HepG2 (cell line): Measurements from ENCODE around the gene DCAF15. TPM values are rescaled to one million over a fixed set of nuclear protein-coding genes. Genes with fewer than 3 reads are reported as not detected.

ENCODE experiments used
- HNRNPK ChIP-seq: fragments of 200-400 bp; formaldehyde crosslinking; IDR thresholded peaks from 2 replicates; pipeline ENCODE4 v1.6.1; 2018; ENCODE audit warnings: low read length, low read depth, moderate library complexity, mild to moderate bottlenecking; ENCODE audit not compliant: poor library complexity, severe bottlenecking
- POLR2A ChIP-seq, 2 experiments: IDR thresholded peaks; 2 replicates each; pipeline ENCODE4 v1.6.1; 2011; ENCODE audit warnings: low read depth in 2 of 2, low read length in 2 of 2, mild to moderate bottlenecking in 1 of 2, moderate library complexity in 1 of 2; ENCODE audit not compliant: insufficient read depth in 1 of 2
- polyA plus RNA-seq, 8 experiments: library from polyadenylated mRNA; depleted of rRNA in 3 of 8; stranded (reverse) in 7 of 8; unstranded in 1 of 8; fragments of >200 nt; fragmentation: Illumina TruSeq in 4 of 8; extraction: Trizol in 4 of 8; gene quantifications; 2 replicates each; pipeline versions ENCODE4 v1.2.1 to v1.2.3, GENCODE V29; 2011 to 2016; ENCODE audit warnings: low read depth in 4 of 8, missing spikeins in 1 of 8, mixed read lengths in 1 of 8; ENCODE audit not compliant: insufficient read depth in 1 of 8
- total RNA-seq, 5 experiments: library from RNA; depleted of rRNA; stranded (reverse); fragments of >200 nt; fragmentation: Illumina TruSeq; extraction: Trizol; gene quantifications; 2 replicates each; pipeline ENCODE4 v1.2.3, GENCODE V29; 2016; ENCODE audit warnings: low read depth in 1 of 5
- TF ChIP-seq, protein P1 (sequence below): sonication (generic); formaldehyde crosslinking; IDR thresholded peaks from 2 replicates; pipeline ENCODE4 v1.4.0; 2020; ENCODE audit warnings: mild to moderate bottlenecking, missing genetic modification reagents

The DCAF15 gene
- total and polyA plus RNA-seq, 2 of the 13 experiments (the other 11 are each of a cell fraction or from before 2014, with no cell fraction given): 13.6 to 14.0 TPM

DNA sequence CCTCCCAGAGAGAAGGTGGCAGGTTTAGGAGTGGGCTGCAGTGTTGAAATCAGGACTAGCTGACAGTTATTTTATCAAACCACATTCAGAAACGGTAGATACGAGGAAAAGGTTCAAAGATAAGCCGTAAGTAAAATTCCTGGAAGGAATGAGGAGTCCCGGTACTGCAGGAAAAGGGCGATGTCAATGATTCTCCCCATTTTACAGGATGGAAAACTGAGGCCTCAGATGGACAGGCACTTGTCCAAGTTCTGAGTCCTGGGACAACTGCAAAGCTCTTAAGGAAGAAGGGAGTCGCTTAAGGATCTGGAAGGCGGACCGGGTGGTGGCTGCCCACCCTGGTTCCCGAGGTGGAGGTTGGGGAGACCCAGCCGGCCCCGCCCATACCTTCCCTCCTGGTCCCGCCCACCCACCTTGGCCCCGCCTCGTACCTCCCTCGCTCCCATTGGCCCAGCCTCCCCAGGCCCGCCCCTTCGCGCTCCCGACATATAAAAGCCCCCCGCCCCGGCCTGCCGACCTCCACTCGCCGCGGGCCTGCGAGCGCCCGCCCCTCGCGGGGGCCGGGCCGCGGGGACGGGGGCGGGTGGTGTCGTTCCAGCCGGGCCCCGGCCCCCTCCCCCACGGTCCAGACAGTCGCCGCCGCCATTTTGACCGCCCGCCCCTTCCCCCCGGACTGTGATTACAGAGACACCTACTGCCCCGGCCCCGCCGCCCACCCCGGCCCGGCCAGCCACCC is 53.2 kb downstream of the DCAF15 start (continued):
- TF ChIP-seq, protein P1, sequence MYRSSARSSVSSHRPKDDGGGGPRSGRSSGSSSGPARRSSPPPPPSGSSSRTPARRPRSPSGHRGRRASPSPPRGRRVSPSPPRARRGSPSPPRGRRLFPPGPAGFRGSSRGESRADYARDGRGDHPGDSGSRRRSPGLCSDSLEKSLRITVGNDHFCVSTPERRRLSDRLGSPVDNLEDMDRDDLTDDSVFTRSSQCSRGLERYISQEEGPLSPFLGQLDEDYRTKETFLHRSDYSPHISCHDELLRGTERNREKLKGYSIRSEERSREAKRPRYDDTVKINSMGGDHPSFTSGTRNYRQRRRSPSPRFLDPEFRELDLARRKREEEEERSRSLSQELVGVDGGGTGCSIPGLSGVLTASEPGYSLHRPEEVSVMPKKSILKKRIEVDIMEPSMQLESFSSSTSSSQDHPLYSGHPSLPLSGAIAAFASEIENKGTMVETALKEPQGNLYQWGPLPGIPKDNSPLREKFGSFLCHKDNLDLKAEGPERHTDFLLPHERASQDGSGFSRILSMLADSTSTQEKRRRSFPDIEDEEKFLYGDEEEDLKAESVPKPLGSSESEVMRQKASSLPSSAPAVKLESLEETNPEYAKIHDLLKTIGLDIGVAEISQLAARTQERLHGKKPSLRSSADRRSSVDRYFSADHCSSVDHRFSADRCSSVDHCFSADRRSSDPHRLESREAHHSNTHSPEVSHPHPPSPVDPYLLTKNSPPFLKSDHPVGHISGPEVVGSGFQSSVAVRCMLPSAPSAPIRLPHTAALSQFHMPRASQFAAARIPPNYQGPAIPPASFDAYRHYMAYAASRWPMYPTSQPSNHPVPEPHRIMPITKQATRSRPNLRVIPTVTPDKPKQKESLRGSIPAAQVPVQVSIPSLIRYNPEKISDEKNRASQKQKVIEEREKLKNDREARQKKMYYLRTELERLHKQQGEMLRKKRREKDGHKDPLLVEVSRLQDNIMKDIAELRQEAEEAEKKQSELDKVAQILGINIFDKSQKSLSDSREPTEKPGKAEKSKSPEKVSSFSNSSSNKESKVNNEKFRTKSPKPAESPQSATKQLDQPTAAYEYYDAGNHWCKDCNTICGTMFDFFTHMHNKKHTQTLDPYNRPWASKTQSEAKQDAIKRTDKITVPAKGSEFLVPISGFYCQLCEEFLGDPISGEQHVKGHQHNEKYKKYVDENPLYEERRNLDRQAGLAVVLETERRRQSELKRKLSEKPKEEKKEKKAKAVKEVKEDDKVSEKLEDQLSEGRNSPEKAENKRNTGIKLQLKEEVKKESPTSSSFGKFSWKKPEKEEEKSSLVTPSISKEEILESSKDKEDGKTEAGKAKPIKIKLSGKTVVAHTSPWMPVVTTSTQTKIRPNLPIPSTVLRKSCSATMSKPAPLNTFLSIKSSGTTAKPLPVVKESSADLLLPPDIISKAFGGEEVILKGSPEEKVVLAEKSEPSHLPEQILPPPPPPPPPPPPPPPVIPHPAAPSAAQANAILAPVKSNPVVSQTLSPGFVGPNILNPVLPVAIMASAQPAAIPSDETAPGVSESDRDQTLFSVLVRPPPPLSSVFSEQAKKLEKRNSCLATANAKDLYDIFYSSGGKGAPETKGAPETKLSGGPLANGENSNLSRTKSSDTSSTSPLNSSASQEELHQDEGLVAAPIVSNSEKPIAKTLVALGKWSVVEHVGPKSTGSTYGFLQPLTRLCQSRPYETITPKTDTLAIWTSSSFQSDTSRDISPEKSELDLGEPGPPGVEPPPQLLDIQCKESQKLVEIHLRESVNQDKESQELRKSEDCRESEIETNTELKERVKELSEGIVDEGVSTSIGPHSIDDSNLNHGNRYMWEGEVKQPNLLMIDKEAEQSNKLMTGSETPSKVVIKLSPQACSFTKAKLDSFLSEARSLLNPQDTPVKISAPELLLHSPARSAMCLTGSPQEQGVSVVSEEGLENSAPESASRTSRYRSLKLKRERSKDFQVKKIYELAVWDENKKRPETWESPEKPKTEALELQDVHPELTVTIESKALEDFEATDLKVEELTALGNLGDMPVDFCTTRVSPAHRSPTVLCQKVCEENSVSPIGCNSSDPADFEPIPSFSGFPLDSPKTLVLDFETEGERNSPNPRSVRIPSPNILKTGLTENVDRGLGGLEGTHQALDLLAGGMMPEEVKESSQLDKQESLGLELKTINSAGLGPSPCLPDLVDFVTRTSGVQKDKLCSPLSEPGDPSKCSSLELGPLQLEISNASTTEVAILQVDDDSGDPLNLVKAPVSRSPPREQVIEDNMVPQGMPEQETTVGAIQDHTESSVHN (CRISPR knock-in tag): no peak
- TF ChIP-seq HNRNPK (no peak), POLR2A (IDR thresholded peaks at IDR 0.05; ENCODE audit: insufficient read depth in 1 of 2, low read depth in 2 of 2, low read length in 2 of 2) (peak; percentile 24 to 52; a peak in 3 of 4 replicates)
